H9 (cell line): ENCODE results near the gene SLC35F6. TPM values are rescaled to one million over a fixed set of nuclear protein-coding genes. Genes with fewer than 3 reads are reported as not detected.

Experiments
- DNase-seq: peaks from one replicate; pipeline ENCODE4 v3.0.0-alpha.2; 2017
- H2AFZ ChIP-seq: one replicate; pipeline ENCODE4 v1.6.1; 2013; ENCODE audit warnings: mild to moderate bottlenecking, low read length, control low read depth, moderate library complexity
- H2AK5ac ChIP-seq: 2 replicates; pipeline ENCODE4 v1.6.1; 2013; ENCODE audit warnings: low read length, control low read depth, mixed read lengths; ENCODE audit not compliant: insufficient read length
- H2BK120ac ChIP-seq: one replicate; pipeline ENCODE4 v1.6.1; 2013; ENCODE audit warnings: low read depth, mild to moderate bottlenecking, low read length, control low read depth, inconsistent platforms; ENCODE audit not compliant: poor library complexity, severe bottlenecking
- H2BK12ac ChIP-seq: 2 replicates; pipeline ENCODE4 v1.6.1; 2013; ENCODE audit warnings: low read length, control low read depth, mixed read lengths, low read depth; ENCODE audit not compliant: insufficient read length
- H2BK15ac ChIP-seq: 2 replicates; pipeline ENCODE4 v1.6.1; 2013; ENCODE audit warnings: low read depth, low read length, control low read depth
- H2BK20ac ChIP-seq: one replicate; pipeline ENCODE4 v1.6.1; 2013; ENCODE audit warnings: low read depth, mild to moderate bottlenecking, low read length, control low read depth, inconsistent platforms; ENCODE audit not compliant: poor library complexity, severe bottlenecking
- H2BK5ac ChIP-seq: 2 replicates; pipeline ENCODE4 v1.6.1; 2013; ENCODE audit warnings: low read length, control low read depth, mixed read lengths; ENCODE audit not compliant: insufficient read length
- H3K14ac ChIP-seq: 2 replicates; pipeline ENCODE4 v1.6.1; 2013; ENCODE audit warnings: low read length, control low read depth; ENCODE audit not compliant: insufficient read depth
- H3K18ac ChIP-seq: 2 replicates; pipeline ENCODE4 v1.6.1; 2013; ENCODE audit warnings: low read depth, mild to moderate bottlenecking, mixed read lengths, low read length, control low read depth; ENCODE audit not compliant: insufficient read length
- H3K23ac ChIP-seq: 2 replicates; pipeline ENCODE4 v1.6.1; 2013; ENCODE audit warnings: low read length, control low read depth, mixed read lengths, low read depth; ENCODE audit not compliant: insufficient read length
- H3K23me2 ChIP-seq: 2 replicates; pipeline ENCODE4 v1.6.1; 2013; ENCODE audit warnings: low read depth, mild to moderate bottlenecking, mixed read lengths, low read length, control low read depth; ENCODE audit not compliant: insufficient read length, poor library complexity, severe bottlenecking
- H3K27ac ChIP-seq: 2 replicates; pipeline ENCODE4 v1.5.1; 2013; ENCODE audit warnings: low read length, control low read depth, mixed read lengths, low read depth; ENCODE audit not compliant: insufficient read length
- H3K27me3 ChIP-seq: 2 replicates; pipeline ENCODE4 v1.6.1; 2013; ENCODE audit warnings: low read length, control low read depth, inconsistent platforms; ENCODE audit not compliant: insufficient read depth
- H3K4ac ChIP-seq: 2 replicates; pipeline ENCODE4 v1.6.1; 2013; ENCODE audit warnings: low read depth, mild to moderate bottlenecking, control low read depth, inconsistent platforms, low read length, moderate library complexity
- H3K4me1 ChIP-seq: 2 replicates; pipeline ENCODE4 v1.6.1; 2013; ENCODE audit warnings: low read length, control low read depth, inconsistent platforms; ENCODE audit not compliant: insufficient read depth
- H3K4me2 ChIP-seq: 2 replicates; pipeline ENCODE4 v1.6.1; 2013; ENCODE audit warnings: low read length, control low read depth, mixed read lengths; ENCODE audit not compliant: insufficient read length, insufficient read depth
- H3K56ac ChIP-seq: 2 replicates; pipeline ENCODE4 v1.6.1; 2013; ENCODE audit warnings: low read depth, mild to moderate bottlenecking, mixed read lengths, low read length, control low read depth; ENCODE audit not compliant: insufficient read length
- H3K79me1 ChIP-seq: 2 replicates; pipeline ENCODE4 v1.6.1; 2013; ENCODE audit warnings: low read depth, mild to moderate bottlenecking, moderate library complexity, low read length, control low read depth, inconsistent platforms; ENCODE audit not compliant: insufficient read depth, poor library complexity, severe bottlenecking
- H3K79me2 ChIP-seq: 2 replicates; pipeline ENCODE4 v1.6.1; 2013; ENCODE audit warnings: low read length, control low read depth, inconsistent platforms; ENCODE audit not compliant: insufficient read depth
- H3K9ac ChIP-seq: 2 replicates; pipeline ENCODE4 v1.6.1; 2013; ENCODE audit warnings: low read length, control low read depth, mixed read lengths; ENCODE audit not compliant: insufficient read length; ENCODE audit errors: extremely low read depth
- H3K9me3 ChIP-seq: one replicate; pipeline ENCODE4 v1.6.1; 2013; ENCODE audit warnings: low read depth, low read length, inconsistent platforms; ENCODE audit not compliant: control insufficient read depth
- H3T11ph ChIP-seq: one replicate; pipeline ENCODE4 v1.6.1; 2013; ENCODE audit warnings: mild to moderate bottlenecking, low read length, control low read depth, inconsistent platforms
- H4K20me1 ChIP-seq: one replicate; pipeline ENCODE4 v1.6.1; 2013; ENCODE audit not compliant: control insufficient read depth, insufficient read length, insufficient read depth
- H4K5ac ChIP-seq: 2 replicates; pipeline ENCODE4 v1.6.1; 2013; ENCODE audit warnings: low read depth, mild to moderate bottlenecking, mixed read lengths, low read length, control low read depth; ENCODE audit not compliant: insufficient read length
- H4K8ac ChIP-seq: replicated peaks from 2 replicates; pipeline ENCODE4 v1.6.1; 2013; ENCODE audit warnings: low read length, control low read depth, mixed read lengths, low read depth; ENCODE audit not compliant: insufficient read length
- H4K91ac ChIP-seq: 2 replicates; pipeline ENCODE4 v1.6.1; 2013; ENCODE audit warnings: low read depth, mild to moderate bottlenecking, moderate library complexity, mixed read lengths, low read length, control low read depth; ENCODE audit not compliant: insufficient read length
- H3K27ac Mint-ChIP-seq, 3 experiments: 2 replicates in 2 of 3; 3 replicates in 1 of 3; pipeline ENCODE4 v1.8.0; 2020 to 2021; ENCODE audit warnings: mixed read lengths in 3 of 3, mild to moderate bottlenecking in 1 of 3, moderate library complexity in 1 of 3
- H3K27me3 Mint-ChIP-seq: 2 replicates; pipeline ENCODE4 v1.8.0; 2021; ENCODE audit warnings: low read depth, mild to moderate bottlenecking, moderate library complexity, mixed read lengths
- H3K36me3 Mint-ChIP-seq, 3 experiments: 2 replicates in 2 of 3; 3 replicates in 1 of 3; pipeline ENCODE4 v1.8.0; 2020 to 2021; ENCODE audit warnings: low read depth in 3 of 3, mixed read lengths in 3 of 3; ENCODE audit not compliant: insufficient read depth in 1 of 3
- H3K4me1 Mint-ChIP-seq, 2 experiments: 2 replicates each; pipeline ENCODE4 v1.8.0; 2020; ENCODE audit warnings: mixed read lengths in 2 of 2
- H3K4me3 Mint-ChIP-seq, 2 experiments: 2 replicates in 1 of 2; 3 replicates in 1 of 2; pipeline ENCODE4 v1.8.0; 2020 to 2021; ENCODE audit warnings: mild to moderate bottlenecking in 2 of 2, mixed read lengths in 2 of 2, moderate library complexity in 1 of 2
- H3K9me3 Mint-ChIP-seq, 2 experiments: 2 replicates in 1 of 2; 3 replicates in 1 of 2; pipeline ENCODE4 v1.8.0; 2020; ENCODE audit warnings: mild to moderate bottlenecking in 2 of 2, mixed read lengths in 2 of 2, moderate library complexity in 1 of 2
- WGBS: extraction: QIAGEN DNeasy Blood & Tissue Kit; methylation state at CpG from one replicate; pipeline ENCODE4 v1.1.7; 2013; ENCODE audit warnings: missing lambda C conversion rate, low lambda C conversion rate, mixed read lengths; ENCODE audit not compliant: insufficient read length; ENCODE audit errors: extremely low coverage; 5-methylcytosine and 5-hydroxymethylcytosine counted together
- total RNA-seq: library from RNA; stranded (reverse); gene quantifications from 2 replicates; pipeline ENCODE4 v1.2.1, GENCODE V29; 2021
- TF ChIP-seq, protein P1 (sequence below): fragments of 200-600 bp; sonication (generic); conservative IDR thresholded peaks from 3 replicates; pipeline ENCODE4 v1.8.0; 2021; ENCODE audit warnings: antibody characterized with exemption, mild to moderate bottlenecking

SLC35F6 gene
- total RNA-seq, 1 experiment from 2014 or later = 15.7 TPM

DNA sequence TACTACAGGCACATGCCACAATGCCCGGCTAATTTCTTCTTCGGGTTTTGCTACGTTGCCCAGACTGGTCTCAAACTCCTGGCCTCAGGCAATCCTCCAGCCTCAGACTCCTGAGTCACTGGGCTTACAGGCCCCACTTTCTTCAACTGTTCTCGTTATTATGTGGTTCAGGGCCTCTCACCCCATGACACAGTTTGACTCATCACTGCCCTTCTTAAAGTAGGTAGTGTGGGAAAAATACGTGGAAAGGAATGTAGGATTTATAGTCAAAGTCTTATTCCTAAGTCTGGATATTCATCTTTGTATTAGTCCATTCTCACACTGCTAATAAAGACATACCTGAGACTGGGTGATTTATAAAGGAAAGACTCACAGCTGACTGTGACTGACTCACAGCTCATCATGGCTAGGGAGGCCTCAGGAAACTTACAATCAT, 41.2 kb downstream of the SLC35F6 start:
- no peak overlapping the region for H2BK12ac ChIP-seq
- no peak overlapping the region for H3K9ac ChIP-seq
- H3K27ac ChIP-seq = no peak overlapping the region
- TF ChIP-seq, protein P1, sequence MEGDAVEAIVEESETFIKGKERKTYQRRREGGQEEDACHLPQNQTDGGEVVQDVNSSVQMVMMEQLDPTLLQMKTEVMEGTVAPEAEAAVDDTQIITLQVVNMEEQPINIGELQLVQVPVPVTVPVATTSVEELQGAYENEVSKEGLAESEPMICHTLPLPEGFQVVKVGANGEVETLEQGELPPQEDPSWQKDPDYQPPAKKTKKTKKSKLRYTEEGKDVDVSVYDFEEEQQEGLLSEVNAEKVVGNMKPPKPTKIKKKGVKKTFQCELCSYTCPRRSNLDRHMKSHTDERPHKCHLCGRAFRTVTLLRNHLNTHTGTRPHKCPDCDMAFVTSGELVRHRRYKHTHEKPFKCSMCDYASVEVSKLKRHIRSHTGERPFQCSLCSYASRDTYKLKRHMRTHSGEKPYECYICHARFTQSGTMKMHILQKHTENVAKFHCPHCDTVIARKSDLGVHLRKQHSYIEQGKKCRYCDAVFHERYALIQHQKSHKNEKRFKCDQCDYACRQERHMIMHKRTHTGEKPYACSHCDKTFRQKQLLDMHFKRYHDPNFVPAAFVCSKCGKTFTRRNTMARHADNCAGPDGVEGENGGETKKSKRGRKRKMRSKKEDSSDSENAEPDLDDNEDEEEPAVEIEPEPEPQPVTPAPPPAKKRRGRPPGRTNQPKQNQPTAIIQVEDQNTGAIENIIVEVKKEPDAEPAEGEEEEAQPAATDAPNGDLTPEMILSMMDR = no peak
- Mint-ChIP-seq H3K27me3 (no peaks in the 10 kb centered on the region; the same call in 1 of the 2 replicates), H3K4me1 (peaks cover 4 to 6% of the 10 kb centered on the region in 2 experiments), H3K36me3 (peaks cover 3 to 13% (median 11%) of the 10 kb centered on the region in 3 experiments; a peak in 5 of 7 replicates), H3K27ac (no peak overlapping the region; a peak in 1 of 7 replicates), H3K4me3 (no peak overlapping the region), H3K9me3 (no peaks in the 10 kb centered on the region; a peak in 1 of 5 replicates)
- DNase-seq = no peak
- no peak overlapping the region for H2AK5ac ChIP-seq
- H3K23me2 ChIP-seq = no peaks in the 10 kb centered on the region
- H2BK5ac ChIP-seq = no peak overlapping the region
- no peak overlapping the region for H3K23ac ChIP-seq
- no peak overlapping the region for H3T11ph ChIP-seq
- no peak overlapping the region for H2BK20ac ChIP-seq
- no CpG with 5 or more reads among the region's 5 CpGs for WGBS
- no peak overlapping the region for H3K56ac ChIP-seq
- H4K20me1 ChIP-seq = no peaks in the 10 kb centered on the region
- no peaks in the 10 kb centered on the region for H3K79me2 ChIP-seq
- no peaks in the 10 kb centered on the region for H3K79me1 ChIP-seq
- no peak overlapping the region for H3K4ac ChIP-seq
- H3K14ac ChIP-seq = no peak overlapping the region
- no peak overlapping the region for H4K5ac ChIP-seq
- no peak overlapping the region for H2BK15ac ChIP-seq
- H4K8ac ChIP-seq = no peak overlapping the region
- H3K9me3 ChIP-seq = no peaks in the 10 kb centered on the region
- H2BK120ac ChIP-seq = no peak overlapping the region
- no peak overlapping the region for H2AFZ ChIP-seq
- no peak overlapping the region for H3K4me2 ChIP-seq
- H4K91ac ChIP-seq = no peak overlapping the region
- H3K18ac ChIP-seq = no peak overlapping the region
- H3K27me3 ChIP-seq = no peaks in the 10 kb centered on the region
- H3K4me1 ChIP-seq = no peaks in the 10 kb centered on the region
